A673 (cell line): ENCODE data around the gene CKB. TPM values are rescaled to one million over a fixed set of nuclear protein-coding genes. Genes with fewer than 3 reads are reported as not detected.

ENCODE experiments used
- Bru-seq: library from RNA; stranded (reverse); fragments of 400-500 nt; gene quantifications from one replicate; lab custom pipeline; 2021; lab: Mats Ljungman, UMichigan
- BruChase-seq, 2 experiments: library from RNA; stranded (reverse); fragments of 400-500 nt; gene quantifications; one replicate each; lab custom pipeline; 2021; lab: Mats Ljungman, UMichigan
- BruUV-seq: library from RNA; stranded (reverse); fragments of 400-500 nt; replicated peaks from 2 replicates; lab custom pipeline; 2021; lab: Mats Ljungman, UMichigan
- CTCF ChIA-PET: fragments of 300-600 bp; sonication (Branson Sonifier 250); formaldehyde crosslinking; loops from one replicate; lab custom pipeline; 2022; ENCODE audit warnings: antibody characterized with exemption; lab: Charles Lee
- POLR2A ChIA-PET: fragments of 300-600 bp; sonication (Branson Sonifier 250); formaldehyde crosslinking; loops from one replicate; lab custom pipeline; 2022; ENCODE audit warnings: antibody characterized with exemption; ENCODE audit not compliant: low non-redundant PET; lab: Charles Lee
- DNase-seq: peaks from one replicate; pipeline ENCODE4 v3.0.0-alpha.2; 2015; ENCODE audit warnings: low spot score
- H3K27ac ChIP-seq: fragments of 200-600 bp; sonication (generic); 2 replicates; pipeline ENCODE4 v1.5.1; 2016; ENCODE audit warnings: mixed run types, low read depth, mild to moderate bottlenecking, mixed read lengths, antibody characterized with exemption, low read length; ENCODE audit not compliant: poor library complexity, severe bottlenecking
- H3K27me3 ChIP-seq: fragments of 200-600 bp; sonication (generic); replicated peaks from 2 replicates; pipeline ENCODE4 v1.6.1; 2017; ENCODE audit warnings: mixed run types, low read depth, mild to moderate bottlenecking, mixed read lengths, antibody characterized with exemption, low read length; ENCODE audit not compliant: insufficient read depth, poor library complexity
- H3K36me3 ChIP-seq: fragments of 200-600 bp; sonication (generic); 2 replicates; pipeline ENCODE4 v1.6.1; 2016; ENCODE audit warnings: mixed run types, mild to moderate bottlenecking, mixed read lengths, antibody characterized with exemption, low read length; ENCODE audit not compliant: insufficient read depth, poor library complexity, severe bottlenecking
- H3K4me1 ChIP-seq: fragments of 200-600 bp; sonication (generic); 2 replicates; pipeline ENCODE4 v1.6.1; 2017; ENCODE audit warnings: mixed run types, mild to moderate bottlenecking, mixed read lengths, antibody characterized with exemption, low read length; ENCODE audit not compliant: insufficient read depth, poor library complexity, severe bottlenecking
- H3K4me3 ChIP-seq: fragments of 200-600 bp; sonication (generic); 2 replicates; pipeline ENCODE4 v1.5.1; 2016; ENCODE audit warnings: low read depth, mixed run types, mild to moderate bottlenecking, mixed read lengths, low read length; ENCODE audit not compliant: poor library complexity, severe bottlenecking
- H3K9me3 ChIP-seq: fragments of 200-600 bp; sonication (generic); 2 replicates; pipeline ENCODE4 v1.6.1; 2016; ENCODE audit warnings: mixed run types, low read depth, mild to moderate bottlenecking, mixed read lengths, antibody characterized with exemption, low read length; ENCODE audit not compliant: poor library complexity, severe bottlenecking
- EZH2 ChIP-seq: fragments of 200-600 bp; sonication (generic); IDR thresholded peaks from 2 replicates; pipeline ENCODE4 v1.6.1; 2017; ENCODE audit warnings: borderline replicate concordance, low read depth, mild to moderate bottlenecking, mixed read lengths, antibody characterized with exemption, low read length; ENCODE audit not compliant: poor library complexity, severe bottlenecking
- intact Hi-C: fragments of 100-400 bp; cut with micrococcal nuclease; formaldehyde crosslinking; loops from one replicate; pipeline ENCODE4 v1.10.0; 2022; ENCODE audit not compliant: unreplicated experiment
- long read RNA-seq: library from polyadenylated mRNA; stranded (forward); transcript quantifications from one replicate; pipeline ENCODE4 v2.0.0, GENCODE V29; 2022
- total RNA-seq: library from RNA; stranded (reverse); gene quantifications from 2 replicates; pipeline ENCODE4 v1.2.3, GENCODE V29; 2021
- TF ChIP-seq, protein P1 (sequence below): fragments of 300-800, 200-600 bp; sonication (generic); conservative IDR thresholded peaks from 2 replicates; pipeline ENCODE4 v1.5.1; 2017; ENCODE audit warnings: low read depth, mild to moderate bottlenecking, antibody characterized with exemption, low read length, moderate library complexity, mixed read lengths

CKB gene
- total RNA-seq, result 118 and 183 TPM in 2 replicates
- percentile 43 among the genes with signal in this experiment for Bru-seq, nascent RNA
- percentile 56 among the genes with signal in this experiment for BruChase-seq, experiment 1, labeled RNA remaining after a 2-hour chase
- percentile 65 among the genes with signal in this experiment for BruChase-seq, experiment 2, labeled RNA remaining after a 6-hour chase
- long read RNA-seq, transcript CKB-202 (4 exons, 1,170 nt), result minor isoform, 12 of 281 reads
- long read RNA-seq, transcript CKB-201 (8 exons, 1,709 nt), result major isoform, 237 of 281 reads
- long read RNA-seq, partial matches to known transcripts, result 13 of 281 reads
- long read RNA-seq, other reads (novel, unspliced or antisense), result 17 of 281 reads

DNA sequence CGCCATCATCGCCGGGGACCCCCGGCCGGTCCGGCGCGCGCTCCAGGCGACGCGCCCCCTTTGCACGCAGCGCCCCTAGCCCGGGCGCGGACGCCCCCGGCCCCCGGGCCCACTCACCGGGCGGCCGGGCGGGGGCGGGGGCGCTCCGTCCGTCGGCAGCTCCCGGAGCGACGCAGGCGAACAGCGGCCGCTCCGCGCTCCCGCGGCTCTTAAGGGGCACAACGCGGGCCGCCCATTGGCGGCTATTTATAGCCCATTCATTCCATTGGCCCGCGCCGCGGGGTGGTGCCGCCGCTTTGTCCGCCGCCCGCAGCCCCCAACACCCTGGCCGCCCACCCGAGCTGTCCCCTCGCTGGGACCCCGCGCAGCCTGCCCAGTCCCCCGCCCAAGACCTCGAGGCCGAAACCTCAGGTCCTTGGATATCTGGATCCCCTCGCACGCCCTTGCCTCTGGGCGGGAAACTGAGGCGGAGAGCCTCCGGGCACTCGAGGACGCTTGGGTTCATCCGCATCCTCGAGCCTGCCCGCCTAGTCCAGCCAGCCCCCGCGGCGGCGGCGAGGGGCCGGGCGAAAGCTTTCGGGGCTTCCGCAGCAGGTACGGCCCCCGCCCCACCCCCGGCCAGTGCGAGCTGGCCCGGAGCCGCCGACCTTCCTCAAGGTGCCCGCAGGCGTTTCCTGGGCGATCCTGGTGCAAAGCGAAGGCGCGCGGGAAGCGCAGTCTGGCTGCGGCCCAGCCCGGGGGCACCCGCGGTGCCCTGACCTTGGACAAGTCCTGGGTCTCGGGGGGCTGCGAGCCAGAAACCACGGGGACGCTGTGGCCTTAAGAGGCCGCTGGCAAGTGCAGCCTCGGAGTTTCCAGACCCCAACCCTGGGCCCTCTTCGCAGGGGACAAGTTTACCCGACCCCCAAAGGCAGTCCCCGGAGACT, at the start of gene CKB:
Gene CKB, minus strand, starts transcription at position 182 of the 926 bp plus-strand sequence. CDS start 337 bp downstream, outside the sequence.
- DNase-seq, result peak; percentile 78
- TF ChIP-seq, protein P1, sequence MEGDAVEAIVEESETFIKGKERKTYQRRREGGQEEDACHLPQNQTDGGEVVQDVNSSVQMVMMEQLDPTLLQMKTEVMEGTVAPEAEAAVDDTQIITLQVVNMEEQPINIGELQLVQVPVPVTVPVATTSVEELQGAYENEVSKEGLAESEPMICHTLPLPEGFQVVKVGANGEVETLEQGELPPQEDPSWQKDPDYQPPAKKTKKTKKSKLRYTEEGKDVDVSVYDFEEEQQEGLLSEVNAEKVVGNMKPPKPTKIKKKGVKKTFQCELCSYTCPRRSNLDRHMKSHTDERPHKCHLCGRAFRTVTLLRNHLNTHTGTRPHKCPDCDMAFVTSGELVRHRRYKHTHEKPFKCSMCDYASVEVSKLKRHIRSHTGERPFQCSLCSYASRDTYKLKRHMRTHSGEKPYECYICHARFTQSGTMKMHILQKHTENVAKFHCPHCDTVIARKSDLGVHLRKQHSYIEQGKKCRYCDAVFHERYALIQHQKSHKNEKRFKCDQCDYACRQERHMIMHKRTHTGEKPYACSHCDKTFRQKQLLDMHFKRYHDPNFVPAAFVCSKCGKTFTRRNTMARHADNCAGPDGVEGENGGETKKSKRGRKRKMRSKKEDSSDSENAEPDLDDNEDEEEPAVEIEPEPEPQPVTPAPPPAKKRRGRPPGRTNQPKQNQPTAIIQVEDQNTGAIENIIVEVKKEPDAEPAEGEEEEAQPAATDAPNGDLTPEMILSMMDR, result no peak
- TF ChIP-seq EZH2, result no peak
- POLR2A ChIA-PET, result no interaction called here
- peaks cover 22% of the 10 kb centered on the region for H3K4me1 ChIP-seq
- peaks cover 15% of the 10 kb centered on the region for H3K36me3 ChIP-seq
- H3K9me3 ChIP-seq, result no peaks in the 10 kb centered on the region
- intact Hi-C loops, result no loop called here
- H3K27me3 ChIP-seq, result no peaks in the 10 kb centered on the region
- peak within 1 kb of the TSS; percentile 70 for H3K27ac ChIP-seq
- no TSS peak for BruUV-seq
- peak within 1 kb of the TSS; percentile 83 for H3K4me3 ChIP-seq
- CTCF ChIA-PET, result no interaction called here

DNA sequence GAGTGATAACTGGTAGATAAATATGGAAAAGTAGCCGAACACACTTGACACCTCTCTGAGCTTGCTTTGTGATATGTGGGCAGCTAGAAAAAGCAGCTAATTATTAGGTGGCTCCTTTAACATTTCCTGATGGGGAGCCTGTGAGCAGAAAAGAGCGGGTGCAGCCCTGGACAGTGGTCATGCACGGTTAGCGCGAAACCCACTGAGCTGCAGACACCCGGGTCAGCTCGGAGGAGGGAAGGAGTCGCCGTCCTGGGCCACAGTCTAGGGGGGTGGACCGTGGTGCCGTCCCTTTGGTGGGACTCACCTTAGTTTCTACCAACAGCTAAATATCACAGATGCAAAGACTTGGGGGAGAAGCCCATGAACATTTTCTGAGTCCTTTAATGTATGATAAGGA, 46.8 kb upstream of the CKB start:
- TSS peak; percentile 17 for BruUV-seq
- H3K4me3 ChIP-seq, result peak overlapping the region; percentile 2
- peaks cover 22% of the 10 kb centered on the region for H3K4me1 ChIP-seq
- intact Hi-C loops, result no loop called here
- H3K36me3 ChIP-seq, result peaks cover 9% of the 10 kb centered on the region
- no peak for TF ChIP-seq EZH2
- TF ChIP-seq, protein P1, result no peak
- H3K27me3 ChIP-seq, result no peaks in the 10 kb centered on the region
- H3K9me3 ChIP-seq, result no peaks in the 10 kb centered on the region
- no peak for DNase-seq
- H3K27ac ChIP-seq, result peak overlapping the region; percentile 71
- ChIA-PET POLR2A (no interaction called here), CTCF (interaction anchor here (0.7 kb wide), 1 partner anchor 154 kb away, joined by 3 read pairs; no protein-coding TSS in a partner anchor)

DNA sequence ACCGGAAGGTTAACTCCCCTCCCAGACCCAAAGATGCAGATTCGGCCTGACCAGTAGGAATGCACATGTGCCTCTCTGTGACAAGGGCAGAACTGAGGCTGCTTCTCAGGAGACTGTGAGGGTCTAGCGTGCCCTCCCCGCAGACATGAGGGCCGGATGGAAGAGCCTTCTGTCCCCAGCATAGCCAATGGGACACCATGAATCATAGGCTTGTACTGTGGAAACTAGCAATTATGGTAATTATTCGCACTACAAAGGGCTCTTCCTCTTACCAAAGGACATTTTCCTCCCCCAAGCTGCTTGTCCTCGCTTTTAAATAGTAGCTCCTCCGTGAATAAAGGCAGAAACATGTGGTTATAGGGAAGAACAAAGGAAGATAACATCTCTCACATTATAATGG, 46.3 kb upstream of the CKB start:
- no peaks in the 10 kb centered on the region for H3K27me3 ChIP-seq
- no TSS peak for BruUV-seq
- no peaks in the 10 kb centered on the region for H3K9me3 ChIP-seq
- POLR2A ChIA-PET, result no interaction called here
- peaks cover 5% of the 10 kb centered on the region for H3K36me3 ChIP-seq
- H3K4me1 ChIP-seq, result peaks cover 25% of the 10 kb centered on the region
- H3K4me3 ChIP-seq, result peak overlapping the region; percentile 2
- intact Hi-C loops, result no loop called here
- CTCF ChIA-PET, result interaction anchor here (0.6 to 0.7 kb wide), 2 partner anchors 44 to 153 kb away, joined by 3 read pairs; no protein-coding TSS in a partner anchor
- peak overlapping the region; percentile 71 for H3K27ac ChIP-seq
- DNase-seq, result peak; percentile 87
- no peak for TF ChIP-seq EZH2
